ENCODE results near the gene MSANTD3.

Gene MSANTD3

DNA sequence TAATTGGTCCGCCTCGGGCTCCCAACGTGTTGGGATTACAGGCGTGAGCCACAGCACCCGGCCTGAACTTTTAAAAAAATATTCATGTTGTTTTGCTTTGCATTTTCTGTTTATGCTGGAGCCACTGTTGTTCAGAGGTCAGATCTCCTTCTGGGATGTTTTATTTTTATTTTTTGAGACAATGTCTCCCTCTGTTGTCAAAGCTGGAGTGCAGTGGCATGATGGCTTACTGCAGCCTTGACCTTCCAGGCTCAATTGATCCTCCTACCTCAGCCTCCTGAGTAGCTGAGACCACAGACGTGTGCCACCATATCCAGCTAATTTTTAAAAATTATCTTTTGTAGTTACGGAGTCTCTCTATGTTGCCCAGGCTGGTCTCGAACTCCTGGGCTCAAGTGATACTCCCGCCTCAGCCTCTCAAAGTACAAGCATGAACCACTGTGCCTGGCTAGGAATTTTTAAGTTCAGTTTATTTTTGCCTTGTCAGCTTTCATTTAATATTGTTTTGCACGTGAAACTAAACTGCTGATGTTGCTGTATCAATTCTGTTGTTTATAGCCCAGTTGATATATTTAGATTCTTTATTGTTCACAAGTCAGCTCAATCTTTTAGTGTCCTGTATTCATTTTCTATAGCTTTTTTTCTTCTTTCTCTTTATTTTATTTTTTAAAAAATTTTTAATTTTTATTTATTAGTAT lies 59.7 kb downstream of the MSANTD3 start:
- DNase-seq = no peak
- TF ChIP-seq GATA1 (IDR thresholded peaks at IDR 0.05; ENCODE audit: low read depth, low read length) = no peak
- no peak for TF ChIP-seq POLR2A (IDR thresholded peaks at IDR 0.05; ENCODE audit: low read length)

DNA sequence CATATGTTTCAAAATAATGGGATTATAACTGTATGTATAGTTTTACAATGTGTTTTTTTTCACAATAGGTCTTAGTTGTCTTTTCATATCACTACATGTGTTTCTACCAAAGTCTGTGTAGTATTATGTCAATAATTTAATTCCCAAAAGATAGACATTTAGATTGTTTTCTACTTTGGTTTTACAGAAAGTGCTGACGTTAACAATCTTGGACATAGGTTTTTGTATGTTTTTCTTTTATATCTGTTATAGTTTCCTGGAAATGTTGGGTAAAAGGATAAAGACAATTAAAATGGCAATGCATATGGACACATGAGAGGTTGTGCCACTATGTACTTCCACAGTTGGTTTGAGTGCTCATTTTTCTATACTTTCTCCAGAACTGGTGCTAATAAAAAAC lies 61.2 kb downstream of the MSANTD3 start:
- no peak for DNase-seq
- TF ChIP-seq GATA1 (IDR thresholded peaks at IDR 0.05; ENCODE audit: low read depth, low read length) = no peak
- TF ChIP-seq POLR2A (IDR thresholded peaks at IDR 0.05; ENCODE audit: low read length) = no peak

DNA sequence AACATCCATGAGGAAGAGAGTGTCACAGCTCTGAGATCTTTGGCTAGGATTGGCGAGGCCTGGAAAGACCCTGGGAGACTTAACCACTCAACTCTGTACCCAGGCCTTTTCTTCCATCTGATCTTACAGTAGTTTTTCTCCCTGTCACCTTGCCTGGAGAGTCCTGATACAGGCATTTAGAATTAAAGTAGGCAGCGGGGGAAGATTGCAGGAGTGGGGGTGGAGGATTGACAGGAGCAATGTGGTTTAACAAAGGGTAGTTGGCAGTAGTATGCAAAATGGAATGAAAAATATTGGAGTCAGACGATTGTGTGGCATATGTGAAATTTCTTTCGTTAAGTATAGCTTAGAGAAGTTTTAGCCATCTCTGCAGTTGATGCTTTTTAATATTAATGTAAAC lies 62.9 kb downstream of the MSANTD3 start:
- DNase-seq = no peak
- TF ChIP-seq POLR2A (IDR thresholded peaks at IDR 0.05; ENCODE audit: low read length) (no peak), GATA1 (IDR thresholded peaks at IDR 0.05; ENCODE audit: low read depth, low read length) (no peak)

DNA sequence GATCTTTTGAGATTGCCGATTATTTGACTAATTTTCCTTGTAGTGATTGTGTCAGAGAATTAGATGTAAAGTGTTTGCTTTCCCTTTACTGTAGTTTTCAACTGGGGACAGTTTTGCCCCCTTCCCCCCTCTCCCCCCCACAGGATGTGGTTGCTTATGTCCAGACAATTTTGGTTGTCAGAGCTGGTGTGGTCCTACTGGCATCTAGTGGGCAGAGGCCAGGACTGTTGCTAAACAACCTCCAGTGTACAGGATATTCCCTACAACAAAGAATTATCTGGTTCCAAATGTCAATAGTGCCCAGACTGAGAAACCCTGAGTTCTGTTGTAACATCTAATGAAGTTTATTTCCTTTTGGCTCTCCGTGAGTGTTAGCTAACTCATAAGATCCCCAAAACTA lies 66.0 kb downstream of the MSANTD3 start:
- no peak for TF ChIP-seq GATA1 (IDR thresholded peaks at IDR 0.05; ENCODE audit: low read depth, low read length)
- TF ChIP-seq POLR2A (IDR thresholded peaks at IDR 0.05; ENCODE audit: low read length) = no peak
- DNase-seq = no peak

DNA sequence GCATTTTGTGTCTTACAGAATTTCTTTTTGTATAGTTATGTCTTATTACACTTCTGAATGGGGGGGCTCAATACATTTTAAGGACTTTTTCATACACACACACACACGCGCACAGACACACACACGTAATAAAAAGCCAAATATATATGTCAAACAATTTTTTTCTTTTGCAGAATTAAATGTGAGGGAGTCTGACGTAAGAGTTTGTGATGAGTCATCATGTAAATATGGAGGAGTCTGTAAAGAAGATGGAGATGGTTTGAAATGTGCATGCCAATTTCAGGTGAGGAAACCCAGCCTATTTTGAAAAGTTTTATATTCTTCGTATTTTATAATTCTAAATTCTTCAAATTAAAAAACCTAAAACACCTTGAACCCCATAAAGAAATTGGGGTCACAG lies 71.6 kb downstream of the MSANTD3 start:
- TF ChIP-seq GATA1 (IDR thresholded peaks at IDR 0.05; ENCODE audit: low read depth, low read length) = no peak
- TF ChIP-seq POLR2A (IDR thresholded peaks at IDR 0.05; ENCODE audit: low read length) = no peak
- DNase-seq = no peak

DNA sequence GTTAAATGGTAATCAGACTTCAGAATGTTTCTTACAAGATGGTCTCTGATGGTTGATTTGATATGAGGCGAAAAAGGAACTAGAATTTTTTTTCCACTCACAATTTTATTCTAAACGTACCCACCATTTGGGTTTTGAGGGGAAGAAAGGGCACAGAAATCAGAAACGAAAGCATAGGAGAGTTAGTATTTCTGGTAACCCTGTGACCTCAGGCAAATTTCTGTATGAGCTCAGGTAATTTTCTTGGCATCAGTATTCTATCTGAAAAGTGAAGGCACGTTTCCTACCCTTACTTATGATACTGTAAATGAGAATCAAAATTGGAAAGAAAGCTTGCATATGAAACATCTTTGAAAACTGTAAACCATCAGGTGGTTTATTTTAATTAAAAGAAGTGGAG lies 72.5 kb downstream of the MSANTD3 start:
- no peak for TF ChIP-seq GATA1 (IDR thresholded peaks at IDR 0.05; ENCODE audit: low read depth, low read length)
- TF ChIP-seq POLR2A (IDR thresholded peaks at IDR 0.05; ENCODE audit: low read length) = no peak
- DNase-seq = no peak

DNA sequence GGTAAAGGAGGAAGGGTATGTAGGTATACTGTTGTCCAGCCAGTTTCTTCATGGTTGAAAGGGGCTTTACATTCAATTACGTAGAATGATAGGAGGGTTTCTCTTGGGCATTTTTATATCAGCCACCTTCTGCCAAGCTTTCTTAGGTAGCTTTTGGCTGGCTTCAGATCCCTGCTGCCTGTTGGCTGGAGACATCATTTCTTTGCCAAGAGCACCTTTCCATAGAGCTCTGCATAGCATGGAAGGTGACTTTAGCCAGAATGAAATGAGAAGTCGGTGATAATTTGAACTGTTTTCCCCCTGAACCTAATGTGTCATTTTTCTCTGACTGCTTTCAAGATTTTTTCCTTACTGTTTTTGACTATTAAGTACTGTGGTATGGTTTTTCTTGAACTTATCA lies 72.9 kb downstream of the MSANTD3 start:
- TF ChIP-seq GATA1 (IDR thresholded peaks at IDR 0.05; ENCODE audit: low read depth, low read length) = no peak
- no peak for TF ChIP-seq POLR2A (IDR thresholded peaks at IDR 0.05; ENCODE audit: low read length)
- no peak for DNase-seq

All from erythroblast (primary cell).